OCI-LY7 (cell line): ENCODE measurements around the gene YJEFN3. TPM values are rescaled to one million over a fixed set of nuclear protein-coding genes. Genes with fewer than 3 reads are reported as not detected.

Experiments used
- BruUV-seq: library from RNA; stranded (reverse); fragments of 400-500 nt; replicated peaks from 2 replicates; lab custom pipeline; 2021; lab: Mats Ljungman, UMichigan
- CTCF ChIA-PET: fragments of 300-600 bp; sonication (Branson Sonifier 250); formaldehyde crosslinking; loops from one replicate; lab custom pipeline; 2022; ENCODE audit warnings: antibody characterized with exemption; ENCODE audit not compliant: unreplicated experiment; lab: Charles Lee
- POLR2A ChIA-PET: fragments of 300-600 bp; sonication (Branson Sonifier 250); formaldehyde crosslinking; loops from one replicate; lab custom pipeline; 2022; ENCODE audit warnings: antibody characterized with exemption; lab: Charles Lee
- DNase-seq: peaks from one replicate; pipeline ENCODE4 v3.0.0-alpha.2; 2015; ENCODE audit warnings: low spot score
- H2AFZ ChIP-seq: fragments of 200-600 bp; sonication (generic), shearing (Covaris generic); 2 replicates; pipeline ENCODE4 v1.6.1; 2014; ENCODE audit warnings: mild to moderate bottlenecking, antibody characterized with exemption, low read length, moderate library complexity
- H3K27ac ChIP-seq: fragments of 200-600 bp; sonication (generic); 2 replicates; pipeline ENCODE4 v1.5.1; 2014; ENCODE audit warnings: mixed run types, low read depth, mild to moderate bottlenecking, moderate library complexity, low read length, inconsistent platforms; ENCODE audit not compliant: poor library complexity, severe bottlenecking
- H3K36me3 ChIP-seq: fragments of 200-600 bp; sonication (generic); 2 replicates; pipeline ENCODE4 v1.6.1; 2014; ENCODE audit warnings: mild to moderate bottlenecking, antibody characterized with exemption, low read length, moderate library complexity, mixed read lengths; ENCODE audit not compliant: insufficient read depth
- H3K4me1 ChIP-seq: fragments of 200-600 bp; sonication (generic); 2 replicates; pipeline ENCODE4 v1.5.1; 2014; ENCODE audit warnings: mild to moderate bottlenecking, low read length; ENCODE audit not compliant: insufficient read depth, poor library complexity, severe bottlenecking
- H3K4me2 ChIP-seq: fragments of 200-600 bp; sonication (generic); 2 replicates; pipeline ENCODE4 v1.6.1; 2014; ENCODE audit warnings: mild to moderate bottlenecking, low read length
- H3K4me3 ChIP-seq: fragments of 200-600 bp; sonication (generic); 2 replicates; pipeline ENCODE4 v1.5.1; 2014; ENCODE audit warnings: mild to moderate bottlenecking, low read depth, low read length; ENCODE audit not compliant: poor library complexity, severe bottlenecking
- H3K79me2 ChIP-seq: fragments of 200-600 bp; sonication (generic); 2 replicates; pipeline ENCODE4 v1.6.1; 2016; ENCODE audit warnings: low read depth, mild to moderate bottlenecking, low read length, moderate library complexity, mixed read lengths; ENCODE audit not compliant: insufficient read depth
- H3K9me2 ChIP-seq: fragments of 200-600 bp; sonication (generic); 2 replicates; pipeline ENCODE4 v1.6.1; 2016; ENCODE audit warnings: mild to moderate bottlenecking, low read length, mixed read lengths; ENCODE audit not compliant: insufficient read depth
- H3K9me3 ChIP-seq: fragments of 200-600 bp; sonication (generic); 2 replicates; pipeline ENCODE4 v1.6.1; 2014; ENCODE audit warnings: mild to moderate bottlenecking, mixed run types, low read length, mixed read lengths
- H4K20me1 ChIP-seq: fragments of 200-600 bp; sonication (generic); 2 replicates; pipeline ENCODE4 v1.6.1; 2014; ENCODE audit warnings: mild to moderate bottlenecking, antibody characterized with exemption, low read length, moderate library complexity, mixed read lengths; ENCODE audit not compliant: insufficient read depth
- CTCF ChIP-seq: fragments of 200-600 bp; sonication (generic); conservative IDR thresholded peaks from 2 replicates; pipeline ENCODE4 v1.5.1; 2014; ENCODE audit warnings: mild to moderate bottlenecking, antibody characterized with exemption, low read length, moderate library complexity, mixed read lengths
- EZH2phosphoT487 ChIP-seq: fragments of 200-600 bp; sonication (generic); IDR thresholded peaks from 2 replicates; pipeline ENCODE4 v1.6.1; 2018; ENCODE audit warnings: low read depth, borderline replicate concordance, mild to moderate bottlenecking, mixed run types, antibody characterized with exemption, low read length, moderate library complexity, mixed read lengths
- intact Hi-C: fragments of 100-400 bp; cut with micrococcal nuclease; formaldehyde crosslinking; loops from one replicate; pipeline ENCODE4 v1.10.0; 2022; ENCODE audit not compliant: unreplicated experiment
- total RNA-seq, 2 experiments: library from RNA; depleted of rRNA in 1 of 2; stranded (reverse); fragments of >200 nt in 1 of 2; shearing (Covaris generic) in 1 of 2; gene quantifications; 2 replicates each; pipeline ENCODE4 v1.2.3, GENCODE V29; 2014 to 2022

The YJEFN3 gene
- total RNA-seq, 2 experiments from 2014 or later = 5.4 to 35.3 TPM

- intact Hi-C loops = no loop called here
- ChIA-PET CTCF (interaction anchor here (1.0 kb wide), 1 partner anchor 125 kb away, joined by 4 read pairs; no protein-coding TSS in a partner anchor), POLR2A (interaction anchor here (0.6 to 2.1 kb wide), 8 partner anchors 9 to 1972 kb away, joined by 3 to 10 read pairs (median 5); partner anchors contain the start of gene GATAD2A)
- Histone ChIP-seq H3K4me3 (peak overlapping the region; percentile 42), H4K20me1 (0 out of 2 replicates have a peak, but pooled peaks cover 3% of the 10 kb centered on the region), H3K9me2 (no peaks in the 10 kb centered on the region), H3K9me3 (no peaks in the 10 kb centered on the region), H3K27ac (peak overlapping the region; percentile 90), H2AFZ (peak overlapping the region; percentile 27; the same call in 1 of the 2 replicates), H3K79me2 (peaks cover 28% of the 10 kb centered on the region), H3K4me2 (peak overlapping the region; percentile 64), H3K4me1 (peaks cover 33% of the 10 kb centered on the region), H3K36me3 (peaks cover 41% of the 10 kb centered on the region)
- TF ChIP-seq CTCF (no peak), EZH2phosphoT487 (no peak)
- BruUV-seq = no TSS peak
- peak; percentile 93 for DNase-seq
Observed at GRCh38 chr19:19488875-19489690, 39.6 kb upstream of the YJEFN3 start.

GRCh38 chr19:19489804-19490204, 38.9 kb upstream of the YJEFN3 start:
- BruUV-seq = no TSS peak
- CTCF ChIA-PET = interaction anchor here (0.9 to 1.4 kb wide), 4 partner anchors 85 to 125 kb away, joined by 3 to 5 read pairs (median 4); partner anchors contain the start of gene GATAD2A
- DNase-seq = no peak

More at GRCh38 chr19:19489804-19490204, 38.9 kb upstream of the YJEFN3 start:
- Histone ChIP-seq H3K4me2 (peak overlapping the region; percentile 64), H2AFZ (no peak overlapping the region), H4K20me1 (0 out of 2 replicates have a peak, but pooled peaks cover 3% of the 10 kb centered on the region), H3K4me1 (peaks cover 33% of the 10 kb centered on the region), H3K79me2 (peaks cover 28% of the 10 kb centered on the region), H3K36me3 (peaks cover 47% of the 10 kb centered on the region), H3K9me3 (no peaks in the 10 kb centered on the region), H3K4me3 (no peak overlapping the region), H3K9me2 (no peaks in the 10 kb centered on the region), H3K27ac (peak overlapping the region; percentile 90)
- POLR2A ChIA-PET = interaction anchor here (1.1 to 2.1 kb wide), 3 partner anchors 85 to 125 kb away, joined by 5 to 10 read pairs (median 7); partner anchors contain the start of gene GATAD2A
- TF ChIP-seq CTCF (no peak), EZH2phosphoT487 (no peak)
- intact Hi-C loops = loop anchor here (1.0 to 5.0 kb wide), 4 partner anchors 83 to 298 kb away; partner anchors contain the start of genes BORCS8 and RFXANK
